GM21526 (cell line): ENCODE results near the gene EIF1AD.
"Not testable (repeated sequence)": the region's sequence is repeated elsewhere in the genome, so short reads cannot be mapped to it uniquely, and the experiment has no call there.

Source experiments
- ATAC-seq: cut with Tn5 transposase; IDR thresholded peaks from one replicate; pipeline ENCODE4 v1.9.1; 2021; ENCODE audit warnings: moderate library complexity; ENCODE audit not compliant: unreplicated experiment, low FRiP score

The EIF1AD gene

GRCh38 chr11:66022401-66023185 is 20.6 kb upstream of the EIF1AD start:
- ATAC-seq, result no peak

DNA sequence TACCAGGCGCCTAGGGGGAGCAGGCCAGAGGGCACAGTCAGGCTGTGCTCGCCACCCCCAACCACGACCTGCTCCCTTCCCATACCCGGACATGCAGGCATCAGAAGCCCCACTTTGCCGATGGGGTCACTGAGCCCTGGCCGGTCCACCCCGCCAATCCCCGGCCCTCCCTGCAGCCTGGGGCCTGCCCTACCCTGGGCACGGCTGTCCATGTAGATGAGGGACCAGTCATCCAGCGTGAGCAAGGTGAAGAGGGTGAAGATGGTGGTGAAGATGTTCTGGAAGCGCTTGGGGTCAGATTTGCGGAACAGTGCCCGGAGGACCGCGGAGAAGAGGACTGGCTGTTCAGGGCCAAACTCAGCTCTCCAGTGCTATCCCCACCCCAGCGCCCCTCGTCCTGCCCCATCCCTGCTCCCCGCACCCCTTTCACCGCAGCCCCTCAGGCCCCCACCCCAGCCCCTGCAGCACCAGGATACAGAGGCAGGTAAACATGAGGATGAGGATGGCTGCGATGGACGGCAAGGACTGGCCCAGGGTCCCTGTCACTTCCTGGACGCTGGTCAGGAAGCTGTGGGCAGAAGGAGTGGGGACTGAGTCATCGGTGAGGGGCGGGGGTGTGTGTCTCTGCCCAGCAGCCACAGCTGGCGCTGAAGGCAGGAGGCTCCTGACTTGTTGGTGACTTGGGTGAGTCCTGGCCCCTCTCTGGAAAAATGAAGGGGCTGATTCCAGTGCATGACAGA is 18.8 kb upstream of the EIF1AD start:
- ATAC-seq, result no peak

DNA sequence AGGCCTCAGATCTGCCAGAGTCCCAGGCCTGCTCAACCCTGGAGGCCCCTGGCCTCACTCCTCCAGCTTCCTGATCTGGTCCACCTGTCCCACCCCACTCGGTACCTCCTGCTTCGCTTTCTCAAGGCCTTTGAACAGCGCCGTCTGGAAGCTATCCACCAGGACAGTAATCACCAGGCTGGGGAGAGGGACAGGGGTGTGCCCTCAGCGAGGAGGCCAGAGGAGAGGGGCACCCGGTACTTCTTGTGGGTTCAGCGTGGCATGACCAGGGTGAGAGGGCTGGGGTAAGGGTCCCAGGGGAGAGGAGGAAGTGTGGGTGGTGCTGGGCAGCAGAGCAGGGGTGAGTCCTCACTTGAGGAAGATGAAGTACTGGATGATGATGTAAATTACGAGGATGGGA is 18.3 kb upstream of the EIF1AD start:
- ATAC-seq, result no peak

DNA sequence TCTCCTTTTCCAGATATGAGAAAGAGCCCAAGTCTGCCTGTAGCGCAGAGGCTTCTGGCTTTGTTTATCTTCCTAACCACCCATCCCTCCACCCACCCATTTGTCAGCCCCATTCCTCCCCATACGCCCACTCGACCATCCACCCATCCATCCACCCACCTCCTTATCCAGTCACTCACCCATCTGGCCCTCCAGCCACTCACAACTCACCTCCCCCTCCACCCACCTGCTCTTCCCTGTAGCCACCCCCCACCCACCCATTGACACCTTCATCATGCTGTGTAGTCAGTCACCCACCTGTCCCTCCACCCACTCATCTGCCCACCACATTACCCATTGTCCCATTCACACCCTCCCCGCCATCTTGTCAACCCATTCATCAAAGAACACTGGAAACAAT is 15.4 kb upstream of the EIF1AD start:
- no peak for ATAC-seq

DNA sequence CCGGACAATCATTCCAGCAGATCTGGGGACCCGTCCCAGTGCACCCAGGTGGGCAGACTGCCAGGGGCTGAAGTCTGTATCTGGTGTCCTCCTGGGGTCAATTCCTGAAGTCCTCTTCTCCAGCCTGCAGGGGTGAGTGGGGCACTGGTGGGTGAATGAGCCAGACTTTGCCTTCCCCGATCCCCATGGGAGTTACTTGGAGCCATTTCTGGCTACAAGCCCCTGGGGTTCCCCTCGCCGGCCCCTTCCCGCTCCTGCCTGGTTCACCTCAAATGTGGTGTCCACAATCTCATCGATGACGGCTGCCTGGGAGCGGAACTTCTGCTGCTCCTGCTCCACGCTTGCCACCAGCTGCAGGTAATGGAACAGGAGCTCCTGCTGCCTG is 14.8 kb upstream of the EIF1AD start:
- no peak for ATAC-seq

DNA sequence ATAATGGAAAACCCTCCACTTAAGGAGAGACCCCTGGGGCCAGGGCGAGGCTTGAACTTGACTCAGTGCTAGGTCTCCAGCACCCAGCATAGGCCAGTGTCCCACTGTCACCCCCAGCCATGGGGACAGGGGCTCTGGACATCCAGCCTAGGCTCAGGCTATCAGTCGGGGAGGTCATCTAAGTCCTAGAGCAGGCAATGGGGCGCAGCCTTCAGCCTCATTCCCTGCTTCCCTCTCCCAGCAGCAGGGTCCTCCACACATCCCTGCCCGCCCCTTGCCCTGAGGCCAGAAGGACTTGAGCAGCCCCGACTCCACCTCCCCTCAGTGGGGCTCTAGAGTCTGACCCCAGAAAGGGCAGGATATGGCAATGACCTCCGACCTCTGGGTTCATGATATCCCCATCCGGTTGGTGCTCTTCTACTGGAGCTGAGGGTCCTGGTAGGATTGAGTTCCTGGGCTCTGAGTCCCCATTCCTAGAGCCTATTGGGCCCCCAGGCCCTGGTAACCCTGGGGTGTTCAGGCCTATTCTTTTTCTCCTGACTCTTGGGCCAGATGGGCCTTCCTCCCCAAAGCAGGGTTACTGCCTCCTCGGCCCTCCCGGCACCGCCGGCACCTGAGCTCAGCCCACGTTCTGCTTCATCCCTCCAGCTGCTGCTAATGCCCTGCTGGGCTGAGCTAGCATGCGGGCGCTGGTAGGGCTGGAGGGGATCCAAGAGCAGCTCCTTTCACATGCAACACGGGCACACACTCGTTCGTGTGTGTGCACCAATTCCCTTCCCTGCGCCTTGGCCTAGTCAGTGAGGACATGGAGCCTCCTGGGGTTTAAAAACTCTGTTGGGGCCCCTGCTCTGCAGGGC is 14.2 kb upstream of the EIF1AD start:
- ATAC-seq, result no peak

DNA sequence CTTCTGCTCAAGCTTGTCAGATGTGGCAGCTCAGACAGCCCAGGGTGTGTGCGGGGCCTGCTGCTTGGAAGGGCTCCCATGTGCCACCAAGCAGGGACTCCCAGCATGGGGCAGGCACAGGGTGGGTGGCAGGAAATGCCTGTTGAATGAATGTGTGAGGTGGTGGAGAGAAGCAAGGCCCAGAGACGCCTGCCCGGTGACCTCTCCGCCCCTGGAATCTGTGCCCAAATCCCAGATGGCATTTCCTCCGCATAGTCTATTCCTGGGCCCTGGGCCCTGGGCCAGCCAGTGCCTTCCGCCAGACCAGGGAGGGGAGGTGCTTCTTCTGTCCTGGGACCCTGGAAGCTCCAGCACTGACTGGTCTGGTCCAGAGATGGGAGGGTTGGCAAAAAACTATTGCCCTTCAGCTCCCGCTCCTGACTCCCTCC is 13.5 kb upstream of the EIF1AD start:
- ATAC-seq, result no peak

GRCh38 chr11:66014804-66015453 is 13.0 kb upstream of the EIF1AD start:
- ATAC-seq, result no peak

DNA sequence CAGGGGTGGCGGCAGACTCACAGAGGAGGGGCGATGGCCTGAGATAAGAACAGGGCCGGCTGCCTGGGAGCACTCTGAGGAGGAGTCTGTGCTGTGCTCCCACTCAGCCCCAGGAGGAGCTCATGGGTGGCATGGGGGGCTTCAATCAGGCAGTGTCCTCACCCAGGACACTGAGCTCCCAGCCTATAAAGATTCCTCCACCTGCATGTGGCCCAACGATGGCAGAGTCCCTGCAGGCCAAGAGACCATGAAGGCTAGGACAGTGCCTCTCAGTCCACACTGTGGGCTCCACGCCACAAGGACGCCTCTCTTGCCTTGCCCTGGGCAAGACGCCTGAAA is 11.8 kb upstream of the EIF1AD start:
- no peak for ATAC-seq

DNA sequence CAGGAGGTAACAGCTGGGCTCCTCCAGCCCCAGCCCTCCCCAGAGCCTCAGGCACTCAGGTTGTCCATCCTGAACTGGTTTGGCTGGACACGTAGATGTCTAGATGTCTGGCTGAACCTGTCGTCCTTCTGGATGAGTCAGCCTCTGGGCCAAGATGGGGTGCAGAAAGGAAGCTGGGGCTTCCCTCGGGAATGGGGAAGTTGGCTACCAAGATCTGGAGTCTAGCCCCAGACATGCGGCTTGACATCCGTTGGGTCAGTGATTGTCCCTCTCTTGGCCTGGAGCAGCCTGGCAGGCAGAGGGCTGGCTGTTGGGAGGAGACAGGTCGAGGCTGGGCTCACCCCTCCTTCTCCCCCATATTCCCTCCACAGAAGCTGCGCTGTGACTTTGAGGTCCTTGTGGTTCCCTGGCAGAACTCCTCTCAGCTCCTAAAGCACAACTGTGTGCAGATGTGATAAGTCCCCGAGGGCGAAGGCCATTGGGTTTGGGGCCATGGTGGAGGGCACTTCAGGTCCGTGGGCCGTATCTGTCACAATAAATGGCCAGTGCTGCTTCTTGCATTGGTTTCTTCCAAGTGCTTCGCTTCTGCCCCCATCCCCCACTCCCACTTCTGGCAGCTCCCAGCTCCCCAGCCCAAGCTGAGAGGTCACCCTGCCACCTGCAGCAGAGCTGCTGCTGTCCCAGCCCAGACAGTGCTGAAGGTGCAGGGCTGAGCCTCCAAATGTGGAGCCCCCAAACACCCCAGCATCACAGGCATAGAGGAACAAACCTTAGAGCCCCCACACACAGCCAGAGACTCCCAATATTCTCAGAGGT is 11.2 kb upstream of the EIF1AD start:
- no peak for ATAC-seq

GRCh38 chr11:66012371-66012945 is 10.5 kb upstream of the EIF1AD start:
- no peak for ATAC-seq

DNA sequence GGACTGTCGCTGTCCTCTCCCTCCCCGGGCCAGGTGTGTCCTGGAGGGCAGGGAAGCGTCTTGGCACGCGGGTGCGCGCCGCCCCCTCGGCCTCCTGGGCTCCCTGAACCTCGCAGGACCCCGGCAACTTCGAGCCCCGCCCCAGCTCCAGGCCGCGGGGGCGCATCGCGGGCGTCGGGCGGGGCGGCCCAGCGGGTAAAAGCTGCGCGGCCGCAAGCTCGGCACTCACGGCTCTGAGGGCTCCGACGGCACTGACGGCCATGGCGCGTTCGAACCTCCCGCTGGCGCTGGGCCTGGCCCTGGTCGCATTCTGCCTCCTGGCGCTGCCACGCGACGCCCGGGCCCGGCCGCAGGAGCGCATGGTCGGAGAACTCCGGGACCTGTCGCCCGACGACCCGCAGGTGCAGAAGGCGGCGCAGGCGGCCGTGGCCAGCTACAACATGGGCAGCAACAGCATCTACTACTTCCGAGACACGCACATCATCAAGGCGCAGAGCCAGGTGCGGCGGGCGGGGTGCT is 9.9 kb upstream of the EIF1AD start, which contains the start of gene CST6:
Gene CST6, plus strand, starts transcription at position 224 of the 519 bp plus-strand sequence. Its CDS starts 37 bp downstream, at position 261.
- ATAC-seq, result no peak

- ATAC-seq, result no peak
Measured at GRCh38 chr11:66011239-66011784, 9.4 kb upstream of the EIF1AD start.

DNA sequence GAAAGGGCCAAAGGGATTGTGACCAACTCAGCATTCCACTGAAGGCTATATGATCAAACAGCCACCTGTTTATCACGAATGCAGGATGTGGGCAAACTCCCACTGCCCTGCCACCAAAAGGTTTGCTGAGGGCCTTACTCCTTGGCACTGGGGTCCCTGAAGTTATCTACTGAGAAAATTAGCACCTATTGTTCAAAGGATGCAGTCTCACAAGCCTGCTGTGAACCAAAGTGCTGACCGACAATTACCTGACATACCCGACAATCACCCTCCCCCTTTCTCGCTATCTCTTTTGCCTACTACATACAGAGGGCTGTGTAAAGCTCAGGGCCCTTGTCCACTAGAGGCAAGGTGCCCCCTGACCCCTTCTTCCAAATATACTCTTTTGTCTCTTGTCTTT is 8.1 kb upstream of the EIF1AD start:
- not testable (repeated sequence) for ATAC-seq

- no peak for ATAC-seq
Measured at GRCh38 chr11:66008468-66009101, 6.6 kb upstream of the EIF1AD start.

- ATAC-seq, result no peak
Measured at GRCh38 chr11:66008095-66008467, 6.1 kb upstream of the EIF1AD start.

DNA sequence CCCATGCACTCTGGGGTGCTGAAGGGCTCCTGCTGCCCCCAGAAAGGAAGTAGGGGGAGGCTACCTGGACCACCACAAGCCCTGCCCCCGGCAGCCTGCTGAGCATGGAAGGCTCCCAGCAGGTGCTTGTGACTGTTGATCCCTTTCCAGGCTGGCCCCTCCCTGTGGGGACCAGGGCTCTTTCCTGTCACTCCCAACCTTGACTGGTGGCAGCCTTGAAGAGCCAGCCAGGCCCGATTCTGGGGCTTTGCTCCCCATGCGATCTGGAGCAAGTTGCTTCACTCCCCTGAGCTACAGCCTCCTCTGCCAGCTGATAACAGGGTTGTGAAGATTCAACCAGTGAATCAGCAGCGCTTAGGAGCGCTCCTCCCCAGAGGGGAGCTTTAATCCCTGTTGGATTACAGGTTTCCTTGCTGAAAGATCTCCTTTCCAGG is 5.3 kb upstream of the EIF1AD start:
- no peak for ATAC-seq

DNA sequence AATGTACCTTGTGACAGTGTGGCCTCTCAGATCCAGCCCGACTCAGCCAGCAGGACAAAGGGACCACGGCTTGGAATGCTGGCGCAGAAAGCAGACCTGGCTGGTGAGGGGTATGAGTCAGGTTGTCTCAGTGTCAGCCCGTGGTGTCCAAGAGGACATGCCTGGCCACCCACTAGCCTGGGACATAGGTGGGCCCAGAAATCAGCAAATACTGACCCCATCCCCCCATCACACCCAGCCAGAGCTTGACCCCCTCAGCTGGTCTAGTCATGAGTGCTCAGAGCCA is 4.9 kb upstream of the EIF1AD start:
- no peak for ATAC-seq
